PC-9 (cell line): Measurements from ENCODE around the gene DUSP16.

ENCODE experiments used
- CTCF ChIP-seq: fragments of 200-600 bp; sonication (generic); conservative IDR thresholded peaks from 2 replicates; pipeline ENCODE4 v1.6.1; 2017; ENCODE audit warnings: mixed run types, antibody characterized with exemption, mild to moderate bottlenecking, moderate library complexity
- EZH2 ChIP-seq: fragments of 200-600 bp; sonication (generic); IDR thresholded peaks from 2 replicates; pipeline ENCODE4 v1.8.0; 2017; ENCODE audit warnings: antibody characterized with exemption, low read depth

GRCh38 chr12:12503384-12504078 lies 59.1 kb downstream of the DUSP16 start:
- no peak for TF ChIP-seq CTCF
- TF ChIP-seq EZH2: no peak
